ENCODE data around the gene TSPAN16. TPM values are rescaled to one million over a fixed set of nuclear protein-coding genes. Genes with fewer than 3 reads are reported as not detected.

Gene TSPAN16
- total RNA-seq, 1 experiment from 2014 or later = not detected

DNA sequence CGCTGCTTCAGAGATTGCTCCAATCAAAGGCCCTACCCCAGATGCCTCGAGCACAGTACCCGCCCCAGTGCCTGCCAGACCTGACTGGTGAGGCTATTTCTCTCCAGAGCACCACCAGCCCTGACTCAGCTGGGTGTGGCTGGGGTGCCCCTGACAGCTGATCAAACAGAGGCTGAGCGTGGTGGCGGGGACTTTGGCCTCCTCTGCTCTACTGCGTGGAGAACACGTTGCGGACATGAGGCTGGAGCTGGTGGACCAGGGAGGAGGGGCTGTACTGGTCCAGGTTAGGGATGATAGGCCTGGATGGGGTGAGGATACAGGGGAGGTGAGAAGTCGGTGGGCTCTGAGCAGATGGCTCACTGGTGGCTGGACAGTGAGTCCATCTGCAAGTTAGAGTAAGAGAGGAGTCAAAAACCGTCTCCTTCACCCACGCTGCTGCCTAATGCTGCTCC, 30.1 kb upstream of the TSPAN16 start:
- CTCF ChIA-PET = interaction anchor here (0.6 to 1.6 kb wide), 6 partner anchors 27 to 1004 kb away, joined by 3 to 5 read pairs (median 4); partner anchors contain the start of gene PRKCSH
- peak; percentile 94 to 97 for DNase-seq

DNA sequence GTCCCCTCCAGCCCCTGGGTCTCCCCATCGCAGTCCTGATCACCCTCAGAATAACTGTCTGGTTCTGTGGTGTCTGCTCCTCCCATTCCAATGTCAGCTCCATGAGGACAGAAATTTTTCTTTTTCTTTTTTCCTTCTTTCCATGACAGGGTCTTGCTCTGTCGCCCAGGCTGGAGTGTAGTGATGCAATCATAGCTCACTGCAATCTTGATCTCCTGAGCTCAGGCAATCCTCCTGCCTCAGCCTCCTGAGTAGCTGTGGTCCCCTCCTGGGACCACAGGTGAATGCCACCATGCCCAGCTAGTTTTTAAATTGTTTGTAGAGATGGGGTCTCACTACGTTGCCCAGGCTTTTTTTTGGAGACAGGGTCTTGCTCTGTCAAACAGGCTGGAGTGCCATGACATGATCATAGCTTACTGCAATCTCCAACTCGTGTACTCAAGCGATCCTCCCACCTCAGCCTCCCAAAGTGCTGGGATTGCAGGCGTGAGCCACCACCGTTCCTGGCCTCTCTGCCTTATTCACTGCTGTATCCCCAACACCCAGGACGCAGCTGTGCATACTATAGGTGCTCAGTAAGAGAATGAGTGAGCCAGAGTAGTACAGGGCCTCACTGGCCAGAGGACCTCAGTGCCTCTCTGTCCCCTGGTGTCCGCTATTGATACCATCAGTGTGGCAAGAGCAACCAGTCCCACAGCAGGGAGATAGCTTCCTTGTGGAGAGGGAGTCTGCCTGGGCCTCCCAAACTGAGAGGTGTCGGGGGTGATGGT, 28.5 kb upstream of the TSPAN16 start:
- Mint-ChIP-seq H3K27me3 (ENCODE audit: insufficient read depth, unreplicated experiment) (no peaks in the 10 kb centered on the region), H3K36me3 (ENCODE audit: insufficient read depth, unreplicated experiment) (peaks cover 23% of the 10 kb centered on the region), H3K4me3 (ENCODE audit: unreplicated experiment) (no peak overlapping the region), H3K4me1 (ENCODE audit: low read depth, unreplicated experiment) (peaks cover 44% of the 10 kb centered on the region), H3K9me3 (ENCODE audit: unreplicated experiment) (no peaks in the 10 kb centered on the region), H3K27ac (ENCODE audit: unreplicated experiment) (peak overlapping the region; percentile 87)
- TF ChIP-seq, protein P1, sequence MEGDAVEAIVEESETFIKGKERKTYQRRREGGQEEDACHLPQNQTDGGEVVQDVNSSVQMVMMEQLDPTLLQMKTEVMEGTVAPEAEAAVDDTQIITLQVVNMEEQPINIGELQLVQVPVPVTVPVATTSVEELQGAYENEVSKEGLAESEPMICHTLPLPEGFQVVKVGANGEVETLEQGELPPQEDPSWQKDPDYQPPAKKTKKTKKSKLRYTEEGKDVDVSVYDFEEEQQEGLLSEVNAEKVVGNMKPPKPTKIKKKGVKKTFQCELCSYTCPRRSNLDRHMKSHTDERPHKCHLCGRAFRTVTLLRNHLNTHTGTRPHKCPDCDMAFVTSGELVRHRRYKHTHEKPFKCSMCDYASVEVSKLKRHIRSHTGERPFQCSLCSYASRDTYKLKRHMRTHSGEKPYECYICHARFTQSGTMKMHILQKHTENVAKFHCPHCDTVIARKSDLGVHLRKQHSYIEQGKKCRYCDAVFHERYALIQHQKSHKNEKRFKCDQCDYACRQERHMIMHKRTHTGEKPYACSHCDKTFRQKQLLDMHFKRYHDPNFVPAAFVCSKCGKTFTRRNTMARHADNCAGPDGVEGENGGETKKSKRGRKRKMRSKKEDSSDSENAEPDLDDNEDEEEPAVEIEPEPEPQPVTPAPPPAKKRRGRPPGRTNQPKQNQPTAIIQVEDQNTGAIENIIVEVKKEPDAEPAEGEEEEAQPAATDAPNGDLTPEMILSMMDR (IDR thresholded peaks at IDR 0.05; ENCODE audit: insufficient read depth in 1 of 2, low read depth in 1 of 2, low read length in 1 of 2, severe bottlenecking in 1 of 2, unreplicated experiment in 1 of 2) = no peak
- Histone ChIP-seq H3K9me3 (no peaks in the 10 kb centered on the region), H3K36me3 (ENCODE audit: control insufficient read depth, insufficient read depth, low read length) (no peaks in the 10 kb centered on the region), H3K4me1 (peaks cover 50% of the 10 kb centered on the region), H3K4me3 (ENCODE audit: low read depth, low read length) (no peak overlapping the region), H3K27me3 (replicated peaks; ENCODE audit: control insufficient read depth, insufficient read depth, low read length) (no peaks in the 10 kb centered on the region)
- BruUV-seq (replicated peaks) = no TSS peak
- POLR2A ChIA-PET = no interaction called here
- intact Hi-C loops (cut with micrococcal nuclease; ENCODE audit: unreplicated experiment) = no loop called here
- CTCF ChIA-PET = interaction anchor here (0.6 kb wide), 1 partner anchor 154 kb away, joined by 3 read pairs; no protein-coding TSS in a partner anchor
- DNase-seq = no peak

More for the DNA sequence above, 30.1 kb upstream of the TSPAN16 start:
- Histone ChIP-seq H3K27me3 (replicated peaks; ENCODE audit: control insufficient read depth, insufficient read depth, low read length) (no peaks in the 10 kb centered on the region), H3K4me3 (ENCODE audit: low read depth, low read length) (no peak overlapping the region), H3K4me1 (peaks cover 46% of the 10 kb centered on the region), H3K36me3 (ENCODE audit: control insufficient read depth, insufficient read depth, low read length) (no peaks in the 10 kb centered on the region), H3K9me3 (no peaks in the 10 kb centered on the region)
- TF ChIP-seq, protein P1 (IDR thresholded peaks at IDR 0.05; ENCODE audit: insufficient read depth in 1 of 2, low read depth in 1 of 2, low read length in 1 of 2, severe bottlenecking in 1 of 2, unreplicated experiment in 1 of 2) = no peak
- Mint-ChIP-seq H3K27ac (ENCODE audit: unreplicated experiment) (peak overlapping the region; percentile 87), H3K9me3 (ENCODE audit: unreplicated experiment) (no peaks in the 10 kb centered on the region), H3K27me3 (ENCODE audit: insufficient read depth, unreplicated experiment) (no peaks in the 10 kb centered on the region), H3K4me1 (ENCODE audit: low read depth, unreplicated experiment) (peaks cover 44% of the 10 kb centered on the region), H3K4me3 (ENCODE audit: unreplicated experiment) (peak overlapping the region; percentile 12), H3K36me3 (ENCODE audit: insufficient read depth, unreplicated experiment) (peaks cover 23% of the 10 kb centered on the region)
- POLR2A ChIA-PET = interaction anchor here (0.5 to 1.4 kb wide), 7 partner anchors 10 to 170 kb away, joined by 3 to 5 read pairs (median 3); partner anchors contain the start of gene PRKCSH
- intact Hi-C loops (cut with micrococcal nuclease; ENCODE audit: unreplicated experiment) = loop anchor here (1.0 kb wide), 1 partner anchor 9 kb away; no protein-coding TSS in a partner anchor
- no TSS peak for BruUV-seq (replicated peaks)

- ChIA-PET POLR2A (no interaction called here), CTCF (no interaction called here)
- Mint-ChIP-seq H3K4me1 (ENCODE audit: low read depth, unreplicated experiment) (peaks cover 44% of the 10 kb centered on the region), H3K9me3 (ENCODE audit: unreplicated experiment) (no peaks in the 10 kb centered on the region), H3K36me3 (ENCODE audit: insufficient read depth, unreplicated experiment) (peaks cover 23% of the 10 kb centered on the region), H3K27me3 (ENCODE audit: insufficient read depth, unreplicated experiment) (no peaks in the 10 kb centered on the region), H3K4me3 (ENCODE audit: unreplicated experiment) (no peak overlapping the region), H3K27ac (ENCODE audit: unreplicated experiment) (no peak overlapping the region)
- TF ChIP-seq, protein P1 (IDR thresholded peaks at IDR 0.05; ENCODE audit: insufficient read depth in 1 of 2, low read depth in 1 of 2, low read length in 1 of 2, severe bottlenecking in 1 of 2, unreplicated experiment in 1 of 2) = no peak
- Histone ChIP-seq H3K9me3 (no peaks in the 10 kb centered on the region), H3K4me3 (ENCODE audit: low read depth, low read length) (no peak overlapping the region), H3K4me1 (peaks cover 44% of the 10 kb centered on the region), H3K36me3 (ENCODE audit: control insufficient read depth, insufficient read depth, low read length) (no peaks in the 10 kb centered on the region), H3K27me3 (replicated peaks; ENCODE audit: control insufficient read depth, insufficient read depth, low read length) (no peaks in the 10 kb centered on the region)
- no peak for DNase-seq
- intact Hi-C loops (cut with micrococcal nuclease; ENCODE audit: unreplicated experiment) = no loop called here
- no TSS peak for BruUV-seq (replicated peaks)
These were observed 27.1 kb upstream of the TSPAN16 start for GRCh38 chr19:11268783-11269267.

Measured in Caco-2 (cell line).